Omental fat pad (tissue), 4 donors: ENCODE results near the gene SPTBN4. TPM values are rescaled to one million over a fixed set of nuclear protein-coding genes. Genes with fewer than 3 reads are reported as not detected.

Experiments
- ATAC-seq: fragments of 150-250 bp; one replicate; pipeline ENCODE4 v1.9.1; 2016; ENCODE audit warnings: mild to moderate bottlenecking, moderate library complexity; ENCODE audit not compliant: low FRiP score
- DNase-seq: peaks from one replicate; pipeline ENCODE4 v3.0.0-alpha.2; 2019; ENCODE audit warnings: low spot score
- CTCF ChIP-seq, 3 donors: fragments of 450-650 bp; IDR thresholded peaks; one replicate each; pipeline ENCODE4 v1.5.1; 2016 to 2017; ENCODE audit warnings: antibody characterized with exemption in 3 of 3, mild to moderate bottlenecking in 3 of 3, moderate library complexity in 2 of 3
- total RNA-seq, 4 donors: library from RNA; depleted of rRNA; stranded (reverse); fragments of >200 nt; gene quantifications; one replicate each; pipeline ENCODE4 v1.1.0, GENCODE V29; 2016

Gene SPTBN4
- total RNA-seq, 4 donors from 2014 or later: 1.4 to 3.2 (median 3.0) TPM

- DNase-seq (no peak), ATAC-seq (no peak)
- TF ChIP-seq CTCF (IDR thresholded peaks at IDR 0.05): no peak
These were observed 24.3 kb upstream of the SPTBN4 start for GRCh38 chr19:40442328-40443130.

- no peak for TF ChIP-seq CTCF (IDR thresholded peaks at IDR 0.05)
- ATAC-seq: peak; percentile 92
- peak; percentile 99 for DNase-seq
These were observed 23.4 kb upstream of the SPTBN4 start for GRCh38 chr19:40443131-40443999.

GRCh38 chr19:40444000-40444824, 22.6 kb upstream of the SPTBN4 start, which contains the start of gene SERTAD3:
Gene SERTAD3 (minus strand): TSS chr19:40444335. CDS start chr19:40442080, 2,255 bp downstream.
- peak; percentile 86 for ATAC-seq
- peak; percentile 90 for DNase-seq
- no peak for TF ChIP-seq CTCF (IDR thresholded peaks at IDR 0.05)

- DNase-seq (no peak), ATAC-seq (no peak)
- no peak for TF ChIP-seq CTCF (IDR thresholded peaks at IDR 0.05)
These were observed 21.9 kb upstream of the SPTBN4 start for GRCh38 chr19:40444825-40445312.

GRCh38 chr19:40445780-40446262, 21.0 kb upstream of the SPTBN4 start:
- no peak for TF ChIP-seq CTCF (IDR thresholded peaks at IDR 0.05)
- no peak for DNase-seq
- ATAC-seq: no peak

GRCh38 chr19:40446263-40446784, 20.5 kb upstream of the SPTBN4 start:
- ATAC-seq: no peak
- no peak for TF ChIP-seq CTCF (IDR thresholded peaks at IDR 0.05)
- DNase-seq: no peak
